ENCODE results near the gene MIOS.

Gene MIOS

DNA sequence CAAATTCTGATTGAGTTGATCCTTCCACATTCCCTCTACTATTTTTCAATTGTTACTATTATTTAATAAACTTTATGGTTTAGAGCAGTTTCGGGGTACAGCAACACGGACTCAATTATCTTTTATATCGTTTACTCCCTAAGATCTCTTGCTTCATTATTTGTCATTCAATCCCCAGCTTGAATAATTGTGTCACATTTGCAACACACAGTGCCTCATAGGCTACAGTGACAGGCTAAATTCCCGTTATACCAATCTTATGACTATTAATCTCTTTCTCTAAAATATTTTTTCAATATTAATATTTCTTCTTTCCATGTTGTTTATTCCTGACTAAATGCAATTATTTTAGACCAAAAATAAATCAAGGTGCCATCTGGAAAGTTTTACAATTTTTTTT, 27.0 kb upstream of the MIOS start:
- H3K4me1 ChIP-seq (ENCODE audit: low read length), result no peaks in the 10 kb centered on the region
- no peaks in the 10 kb centered on the region for H3F3A ChIP-seq (ENCODE audit: insufficient read depth, low read length)
- no peak overlapping the region for H3K4me2 ChIP-seq (ENCODE audit: low read depth, low read length)
- no peak overlapping the region for H3K9ac ChIP-seq (ENCODE audit: low read length)
- H3K4me3 ChIP-seq (ENCODE audit: low read length), result no peak overlapping the region
- no peak for DNase-seq
- no peaks in the 10 kb centered on the region for H4K20me1 ChIP-seq (ENCODE audit: insufficient read depth, low read length)
- no peaks in the 10 kb centered on the region for H3K36me3 ChIP-seq (replicated peaks; ENCODE audit: insufficient read depth, low read length)
- H3K79me2 ChIP-seq (ENCODE audit: low read length), result no peaks in the 10 kb centered on the region
- no peaks in the 10 kb centered on the region for H3K9me2 ChIP-seq (replicated peaks; ENCODE audit: insufficient read depth, low read length)
- H3K9me3 ChIP-seq (replicated peaks; ENCODE audit: insufficient read depth, low read length), result no peaks in the 10 kb centered on the region
- no peak overlapping the region for H3K27ac ChIP-seq (ENCODE audit: low read length)
- no peak overlapping the region for H2AFZ ChIP-seq (ENCODE audit: low read length)
- no peaks in the 10 kb centered on the region for H3K27me3 ChIP-seq (replicated peaks; ENCODE audit: insufficient read depth, low read length)
- TF ChIP-seq, protein P1, sequence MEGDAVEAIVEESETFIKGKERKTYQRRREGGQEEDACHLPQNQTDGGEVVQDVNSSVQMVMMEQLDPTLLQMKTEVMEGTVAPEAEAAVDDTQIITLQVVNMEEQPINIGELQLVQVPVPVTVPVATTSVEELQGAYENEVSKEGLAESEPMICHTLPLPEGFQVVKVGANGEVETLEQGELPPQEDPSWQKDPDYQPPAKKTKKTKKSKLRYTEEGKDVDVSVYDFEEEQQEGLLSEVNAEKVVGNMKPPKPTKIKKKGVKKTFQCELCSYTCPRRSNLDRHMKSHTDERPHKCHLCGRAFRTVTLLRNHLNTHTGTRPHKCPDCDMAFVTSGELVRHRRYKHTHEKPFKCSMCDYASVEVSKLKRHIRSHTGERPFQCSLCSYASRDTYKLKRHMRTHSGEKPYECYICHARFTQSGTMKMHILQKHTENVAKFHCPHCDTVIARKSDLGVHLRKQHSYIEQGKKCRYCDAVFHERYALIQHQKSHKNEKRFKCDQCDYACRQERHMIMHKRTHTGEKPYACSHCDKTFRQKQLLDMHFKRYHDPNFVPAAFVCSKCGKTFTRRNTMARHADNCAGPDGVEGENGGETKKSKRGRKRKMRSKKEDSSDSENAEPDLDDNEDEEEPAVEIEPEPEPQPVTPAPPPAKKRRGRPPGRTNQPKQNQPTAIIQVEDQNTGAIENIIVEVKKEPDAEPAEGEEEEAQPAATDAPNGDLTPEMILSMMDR (IDR thresholded peaks at IDR 0.05; ENCODE audit: low read length), result no peak
- TF ChIP-seq EZH2phosphoT487 (IDR thresholded peaks at IDR 0.05; ENCODE audit: low read length) (no peak), EZH2 (optimal IDR thresholded peaks at IDR 0.05; ENCODE audit: low read depth, low read length) (no peak)

DNA sequence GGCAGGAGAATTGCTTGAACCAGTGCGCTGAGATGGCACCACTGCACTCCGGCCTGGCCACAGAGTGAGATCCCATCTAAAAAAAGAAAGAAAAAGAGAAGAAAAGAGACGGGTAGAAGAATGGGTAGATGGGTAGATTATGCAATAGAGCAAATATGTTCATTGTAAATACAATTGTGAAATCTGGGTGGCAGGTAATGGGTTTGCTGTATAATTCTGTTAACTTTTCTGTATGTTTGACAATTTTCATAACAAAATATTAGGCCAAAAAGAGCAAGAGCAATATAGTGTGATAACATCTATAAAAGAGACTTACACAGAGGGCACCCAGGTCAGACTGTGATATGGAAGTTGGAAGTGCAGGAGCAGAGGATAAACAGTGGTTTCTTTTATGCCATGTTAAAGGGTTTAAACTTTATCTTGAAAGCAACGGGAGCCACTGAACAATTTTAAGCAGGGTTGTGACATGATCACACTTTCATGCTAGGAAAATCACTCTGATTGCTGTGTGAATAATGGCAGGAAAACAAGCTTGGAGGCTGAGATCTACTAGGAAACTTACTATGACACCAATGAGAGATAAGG, 24.3 kb upstream of the MIOS start:
- Histone ChIP-seq H3F3A (ENCODE audit: insufficient read depth, low read length) (no peaks in the 10 kb centered on the region), H3K36me3 (replicated peaks; ENCODE audit: insufficient read depth, low read length) (no peaks in the 10 kb centered on the region), H3K27ac (ENCODE audit: low read length) (no peak overlapping the region), H3K9me3 (replicated peaks; ENCODE audit: insufficient read depth, low read length) (no peaks in the 10 kb centered on the region), H2AFZ (ENCODE audit: low read length) (no peak overlapping the region), H3K9ac (ENCODE audit: low read length) (no peak overlapping the region), H4K20me1 (ENCODE audit: insufficient read depth, low read length) (no peaks in the 10 kb centered on the region), H3K27me3 (replicated peaks; ENCODE audit: insufficient read depth, low read length) (no peaks in the 10 kb centered on the region), H3K9me2 (replicated peaks; ENCODE audit: insufficient read depth, low read length) (no peaks in the 10 kb centered on the region), H3K4me2 (ENCODE audit: low read depth, low read length) (no peak overlapping the region), H3K79me2 (ENCODE audit: low read length) (no peaks in the 10 kb centered on the region), H3K4me3 (ENCODE audit: low read length) (no peak overlapping the region), H3K4me1 (ENCODE audit: low read length) (no peaks in the 10 kb centered on the region)
- no peak for DNase-seq
- no peak for TF ChIP-seq EZH2phosphoT487 (IDR thresholded peaks at IDR 0.05; ENCODE audit: low read length)
- TF ChIP-seq, protein P1 (IDR thresholded peaks at IDR 0.05; ENCODE audit: low read length), result no peak
- TF ChIP-seq EZH2 (optimal IDR thresholded peaks at IDR 0.05; ENCODE audit: low read depth, low read length), result no peak

DNA sequence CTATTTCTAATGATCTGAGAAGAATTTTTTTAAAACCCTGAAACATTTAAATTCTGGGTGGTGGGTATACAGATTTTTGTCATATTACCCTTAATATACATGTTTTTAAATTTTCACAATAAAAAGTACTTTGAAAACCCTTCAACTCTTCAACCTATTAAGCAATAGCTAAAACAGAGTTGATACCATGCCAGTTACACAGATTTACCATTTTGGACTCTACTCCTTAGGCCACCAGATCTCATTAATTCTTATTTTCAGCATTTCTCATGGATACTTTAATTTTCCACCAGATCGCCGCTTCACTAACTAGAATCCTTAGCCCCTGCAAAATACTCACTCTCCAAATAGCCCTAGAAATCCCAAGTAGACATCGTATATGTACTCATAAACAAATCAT, 18.3 kb upstream of the MIOS start:
- no peak for DNase-seq
- Histone ChIP-seq H3K27ac (ENCODE audit: low read length) (no peak overlapping the region), H3K4me2 (ENCODE audit: low read depth, low read length) (no peak overlapping the region), H3F3A (ENCODE audit: insufficient read depth, low read length) (no peaks in the 10 kb centered on the region), H3K9me2 (replicated peaks; ENCODE audit: insufficient read depth, low read length) (no peaks in the 10 kb centered on the region), H3K4me3 (ENCODE audit: low read length) (no peak overlapping the region), H3K27me3 (replicated peaks; ENCODE audit: insufficient read depth, low read length) (no peaks in the 10 kb centered on the region), H3K9ac (ENCODE audit: low read length) (no peak overlapping the region), H3K36me3 (replicated peaks; ENCODE audit: insufficient read depth, low read length) (no peaks in the 10 kb centered on the region), H2AFZ (ENCODE audit: low read length) (no peak overlapping the region), H3K79me2 (ENCODE audit: low read length) (no peaks in the 10 kb centered on the region), H3K9me3 (replicated peaks; ENCODE audit: insufficient read depth, low read length) (no peaks in the 10 kb centered on the region), H3K4me1 (ENCODE audit: low read length) (peaks cover 4% of the 10 kb centered on the region; the same call in 1 of the 2 replicates), H4K20me1 (ENCODE audit: insufficient read depth, low read length) (no peaks in the 10 kb centered on the region)
- TF ChIP-seq, protein P1 (IDR thresholded peaks at IDR 0.05; ENCODE audit: low read length), result no peak
- TF ChIP-seq EZH2 (optimal IDR thresholded peaks at IDR 0.05; ENCODE audit: low read depth, low read length), result no peak
- TF ChIP-seq EZH2phosphoT487 (IDR thresholded peaks at IDR 0.05; ENCODE audit: low read length), result no peak

Data from MM.1S (cell line).